Measurements from ENCODE around the gene SMG5. TPM values are rescaled to one million over a fixed set of nuclear protein-coding genes. Genes with fewer than 3 reads are reported as not detected.

Gene SMG5
- total RNA-seq, 1 donor from 2014 or later = 84.4 TPM

DNA sequence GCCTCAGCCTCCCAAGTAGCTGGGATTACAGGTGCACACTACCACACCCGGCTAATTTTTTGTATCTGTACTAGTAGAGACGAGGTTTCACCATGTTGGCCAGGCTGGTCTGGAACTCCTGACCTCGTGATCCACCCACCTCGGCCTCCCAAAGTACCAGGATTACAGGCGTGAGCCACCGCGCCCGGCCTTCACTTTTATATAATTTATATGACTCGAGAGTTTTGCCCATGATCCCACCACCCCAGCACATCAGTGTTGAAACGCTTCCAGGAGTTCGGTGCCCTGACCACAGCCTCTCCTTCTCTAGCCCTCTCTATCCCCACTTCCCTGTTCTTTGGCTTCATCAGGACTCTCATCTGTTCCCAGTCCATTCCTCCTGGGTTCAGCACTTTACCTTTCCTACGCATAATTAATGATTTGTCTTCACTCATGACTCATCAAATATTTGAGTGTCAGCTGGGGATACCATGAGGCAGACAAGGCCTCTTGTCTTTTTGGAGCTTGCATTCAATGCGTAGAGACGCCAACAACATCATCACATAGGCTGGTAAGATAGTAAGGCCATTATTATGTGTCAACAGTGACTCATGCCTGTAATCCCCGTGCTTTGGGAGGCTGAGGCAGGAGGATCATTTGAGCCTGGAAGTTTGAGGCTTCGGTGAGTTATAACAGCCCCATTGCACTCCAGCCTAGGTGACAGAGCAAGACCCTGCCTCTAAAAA lies 68.4 kb downstream of the SMG5 start:
- no peak for DNase-seq (ENCODE audit: low read depth)
- Histone ChIP-seq H3K36me3 (ENCODE audit: control insufficient read depth, insufficient read depth, low read length) (no peaks in the 10 kb centered on the region), H3K27me3 (ENCODE audit: control insufficient read depth, insufficient read depth, low read length) (no peaks in the 10 kb centered on the region), H3K4me3 (ENCODE audit: low read depth, low read length) (no peak overlapping the region)
- TF ChIP-seq, protein P1, sequence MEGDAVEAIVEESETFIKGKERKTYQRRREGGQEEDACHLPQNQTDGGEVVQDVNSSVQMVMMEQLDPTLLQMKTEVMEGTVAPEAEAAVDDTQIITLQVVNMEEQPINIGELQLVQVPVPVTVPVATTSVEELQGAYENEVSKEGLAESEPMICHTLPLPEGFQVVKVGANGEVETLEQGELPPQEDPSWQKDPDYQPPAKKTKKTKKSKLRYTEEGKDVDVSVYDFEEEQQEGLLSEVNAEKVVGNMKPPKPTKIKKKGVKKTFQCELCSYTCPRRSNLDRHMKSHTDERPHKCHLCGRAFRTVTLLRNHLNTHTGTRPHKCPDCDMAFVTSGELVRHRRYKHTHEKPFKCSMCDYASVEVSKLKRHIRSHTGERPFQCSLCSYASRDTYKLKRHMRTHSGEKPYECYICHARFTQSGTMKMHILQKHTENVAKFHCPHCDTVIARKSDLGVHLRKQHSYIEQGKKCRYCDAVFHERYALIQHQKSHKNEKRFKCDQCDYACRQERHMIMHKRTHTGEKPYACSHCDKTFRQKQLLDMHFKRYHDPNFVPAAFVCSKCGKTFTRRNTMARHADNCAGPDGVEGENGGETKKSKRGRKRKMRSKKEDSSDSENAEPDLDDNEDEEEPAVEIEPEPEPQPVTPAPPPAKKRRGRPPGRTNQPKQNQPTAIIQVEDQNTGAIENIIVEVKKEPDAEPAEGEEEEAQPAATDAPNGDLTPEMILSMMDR (IDR thresholded peaks at IDR 0.05; ENCODE audit: insufficient read depth, low read length, poor library complexity, severe bottlenecking) = no peak

DNA sequence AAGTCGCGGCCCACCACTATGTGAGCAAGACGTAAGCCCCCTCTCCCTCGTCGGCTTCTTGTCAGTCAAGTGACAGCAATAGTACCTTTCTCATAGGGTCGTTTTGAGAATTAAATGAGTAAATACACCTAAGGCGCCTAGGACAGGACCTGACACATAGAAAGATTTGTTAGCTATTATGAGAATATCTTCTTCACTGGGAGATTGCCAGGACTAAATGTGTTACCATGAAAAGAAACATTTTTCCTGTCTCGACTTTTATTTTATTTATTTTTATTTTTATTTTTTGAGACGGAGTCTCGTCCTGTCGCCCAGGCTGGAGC lies 69.0 kb downstream of the SMG5 start:
- TF ChIP-seq, protein P1 (IDR thresholded peaks at IDR 0.05; ENCODE audit: insufficient read depth, low read length, poor library complexity, severe bottlenecking) = no peak
- Histone ChIP-seq H3K27me3 (ENCODE audit: control insufficient read depth, insufficient read depth, low read length) (no peaks in the 10 kb centered on the region), H3K36me3 (ENCODE audit: control insufficient read depth, insufficient read depth, low read length) (no peaks in the 10 kb centered on the region), H3K4me3 (ENCODE audit: low read depth, low read length) (peak overlapping the region; percentile 63)
- no peak for DNase-seq (ENCODE audit: low read depth)

DNA sequence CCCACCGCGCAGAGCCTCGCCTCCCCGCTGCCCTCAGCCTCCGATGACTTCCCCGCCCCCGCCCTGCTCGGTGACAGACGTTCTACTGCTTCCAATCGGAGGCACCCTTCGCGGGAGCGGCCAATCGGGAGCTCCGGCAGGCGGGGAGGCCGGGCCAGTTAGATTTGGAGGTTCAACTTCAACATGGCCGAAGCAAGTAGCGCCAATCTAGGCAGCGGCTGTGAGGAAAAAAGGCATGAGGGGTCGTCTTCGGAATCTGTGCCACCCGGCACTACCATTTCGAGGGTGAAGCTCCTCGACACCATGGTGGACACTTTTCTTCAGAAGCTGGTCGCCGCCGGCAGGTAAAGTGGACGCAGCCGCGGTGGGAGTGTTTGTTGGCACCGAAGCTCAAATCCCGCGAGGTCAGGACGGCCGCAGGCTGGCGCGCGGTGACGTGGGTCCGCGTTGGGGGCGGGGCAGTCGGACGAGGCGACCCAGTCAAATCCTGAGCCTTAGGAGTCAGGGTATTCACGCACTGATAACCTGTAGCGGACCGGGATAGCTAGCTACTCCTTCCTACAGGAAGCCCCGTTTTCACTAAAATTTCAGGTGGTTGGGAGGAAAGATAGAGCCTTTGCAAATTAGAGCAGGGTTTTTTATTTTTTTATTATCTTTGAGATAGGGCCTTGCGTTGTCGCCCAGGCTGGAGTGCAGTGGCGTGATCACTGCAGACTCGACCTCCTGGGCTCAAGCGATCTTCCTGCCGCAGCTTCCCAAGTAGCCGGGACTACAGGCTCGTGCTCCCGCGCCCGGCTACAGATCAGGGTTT lies 69.6 kb downstream of the SMG5 start, which contains the start of gene PMF1:
Gene PMF1, plus strand, starts transcription at position 175 of the 811 bp plus-strand sequence. Its CDS starts 9 bp downstream, at position 184.
- H3K27me3 ChIP-seq (ENCODE audit: control insufficient read depth, insufficient read depth, low read length) = no peaks in the 10 kb centered on the region
- DNase-seq (ENCODE audit: low read depth) = peak; percentile 85
- H3K4me3 ChIP-seq (ENCODE audit: low read depth, low read length) = peak within 1 kb of the TSS; percentile 63
- TF ChIP-seq, protein P1 (IDR thresholded peaks at IDR 0.05; ENCODE audit: insufficient read depth, low read length, poor library complexity, severe bottlenecking) = no peak
- H3K36me3 ChIP-seq (ENCODE audit: control insufficient read depth, insufficient read depth, low read length) = no peaks in the 10 kb centered on the region

DNA sequence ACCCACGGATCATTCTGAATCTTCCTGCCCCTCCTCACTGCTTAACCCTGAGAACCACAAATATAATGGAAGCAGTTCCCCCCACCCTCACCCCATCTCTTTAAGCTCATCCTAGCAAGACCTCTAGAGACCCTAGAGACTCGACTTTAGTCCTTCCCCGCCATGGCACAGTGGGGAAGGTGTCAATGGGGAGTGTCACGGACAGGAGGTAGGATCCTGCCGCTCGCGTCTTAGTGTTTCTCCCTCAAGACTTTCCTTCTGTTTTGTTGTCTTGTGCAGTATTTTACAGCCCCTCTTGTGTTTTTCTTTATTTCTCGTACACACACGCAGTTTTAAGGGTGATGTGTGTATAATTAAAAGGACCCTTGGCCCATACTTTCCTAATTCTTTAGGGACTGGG lies 70.5 kb downstream of the SMG5 start:
- no peak for DNase-seq (ENCODE audit: low read depth)
- Histone ChIP-seq H3K27me3 (ENCODE audit: control insufficient read depth, insufficient read depth, low read length) (no peaks in the 10 kb centered on the region), H3K36me3 (ENCODE audit: control insufficient read depth, insufficient read depth, low read length) (no peaks in the 10 kb centered on the region), H3K4me3 (ENCODE audit: low read depth, low read length) (no peak overlapping the region)
- TF ChIP-seq, protein P1 (IDR thresholded peaks at IDR 0.05; ENCODE audit: insufficient read depth, low read length, poor library complexity, severe bottlenecking) = no peak

DNA sequence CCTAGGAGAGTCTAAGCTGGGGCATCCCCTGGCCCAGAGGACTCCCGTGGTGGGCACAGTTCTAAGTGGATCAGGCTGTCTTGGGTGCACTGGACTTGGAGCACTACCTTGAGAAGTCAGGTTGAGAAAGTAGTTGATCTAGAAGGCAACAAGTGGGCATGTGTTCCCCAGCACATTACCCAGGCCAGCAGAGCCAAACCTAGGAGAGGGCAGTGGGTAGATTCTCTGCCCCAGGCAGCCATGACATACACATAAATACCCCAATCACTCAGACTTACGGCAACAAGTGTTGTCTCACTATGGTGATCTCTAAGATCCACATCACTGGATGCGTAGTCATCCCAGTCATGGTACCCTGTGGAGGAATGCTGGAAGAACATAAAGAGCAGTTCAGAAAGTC lies 71.4 kb downstream of the SMG5 start:
- no peak for DNase-seq (ENCODE audit: low read depth)
- Histone ChIP-seq H3K4me3 (ENCODE audit: low read depth, low read length) (no peak overlapping the region), H3K27me3 (ENCODE audit: control insufficient read depth, insufficient read depth, low read length) (no peaks in the 10 kb centered on the region), H3K36me3 (ENCODE audit: control insufficient read depth, insufficient read depth, low read length) (no peaks in the 10 kb centered on the region)
- TF ChIP-seq, protein P1 (IDR thresholded peaks at IDR 0.05; ENCODE audit: insufficient read depth, low read length, poor library complexity, severe bottlenecking) = no peak

Measured in kidney epithelial cell (primary cell).